ENCODE measurements around the gene LSAMP.

DNA sequence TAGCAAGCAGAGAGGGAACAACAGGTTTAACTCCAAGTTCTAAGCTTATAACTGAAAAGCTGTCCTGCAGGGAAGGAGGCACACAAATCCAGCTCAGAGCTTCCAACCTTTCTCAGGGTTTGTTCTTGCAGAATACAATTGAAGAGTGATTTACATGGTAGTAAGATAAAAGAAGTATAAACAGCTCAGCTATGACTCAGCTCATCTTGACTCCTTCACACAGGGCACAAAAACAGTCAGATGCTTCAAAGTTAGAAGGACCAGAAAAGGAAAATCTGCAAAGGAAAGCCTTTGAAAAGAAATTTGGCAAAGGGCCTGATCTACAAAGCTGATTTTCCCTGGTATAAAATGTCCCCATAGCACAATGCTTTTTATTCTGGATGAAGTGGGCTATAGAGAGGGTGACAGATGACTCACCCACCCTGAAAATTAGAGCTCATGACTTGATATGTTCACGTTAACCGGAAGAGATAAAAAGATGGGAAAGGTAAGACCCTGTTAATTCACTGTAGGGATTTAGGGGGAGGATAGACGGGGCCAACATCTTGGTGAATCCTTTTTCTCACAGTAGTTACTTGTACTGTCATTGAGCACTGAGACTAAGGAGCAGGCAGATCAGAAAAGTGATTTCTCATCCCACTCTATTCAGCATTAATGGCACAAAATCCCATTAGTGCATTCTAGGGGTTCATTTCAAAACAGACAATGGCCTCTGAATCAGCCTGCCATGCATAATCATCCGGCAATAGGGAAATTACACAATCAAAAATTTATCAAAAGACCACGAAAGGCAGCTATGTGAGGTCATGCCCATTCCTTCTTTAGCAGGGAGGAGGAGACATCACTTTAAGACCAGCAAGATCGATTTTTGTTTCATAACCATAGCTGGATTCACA is 678.5 kb downstream of the LSAMP start:
- no peak for TF ChIP-seq POLR2A (IDR thresholded peaks at IDR 0.05)
- TF ChIP-seq, protein P1, sequence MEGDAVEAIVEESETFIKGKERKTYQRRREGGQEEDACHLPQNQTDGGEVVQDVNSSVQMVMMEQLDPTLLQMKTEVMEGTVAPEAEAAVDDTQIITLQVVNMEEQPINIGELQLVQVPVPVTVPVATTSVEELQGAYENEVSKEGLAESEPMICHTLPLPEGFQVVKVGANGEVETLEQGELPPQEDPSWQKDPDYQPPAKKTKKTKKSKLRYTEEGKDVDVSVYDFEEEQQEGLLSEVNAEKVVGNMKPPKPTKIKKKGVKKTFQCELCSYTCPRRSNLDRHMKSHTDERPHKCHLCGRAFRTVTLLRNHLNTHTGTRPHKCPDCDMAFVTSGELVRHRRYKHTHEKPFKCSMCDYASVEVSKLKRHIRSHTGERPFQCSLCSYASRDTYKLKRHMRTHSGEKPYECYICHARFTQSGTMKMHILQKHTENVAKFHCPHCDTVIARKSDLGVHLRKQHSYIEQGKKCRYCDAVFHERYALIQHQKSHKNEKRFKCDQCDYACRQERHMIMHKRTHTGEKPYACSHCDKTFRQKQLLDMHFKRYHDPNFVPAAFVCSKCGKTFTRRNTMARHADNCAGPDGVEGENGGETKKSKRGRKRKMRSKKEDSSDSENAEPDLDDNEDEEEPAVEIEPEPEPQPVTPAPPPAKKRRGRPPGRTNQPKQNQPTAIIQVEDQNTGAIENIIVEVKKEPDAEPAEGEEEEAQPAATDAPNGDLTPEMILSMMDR (IDR thresholded peaks at IDR 0.05), result no peak
- no peak for TF ChIP-seq POLR2AphosphoS5 (IDR thresholded peaks at IDR 0.05)
- TF ChIP-seq EP300 (IDR thresholded peaks at IDR 0.05), result no peak

Data from sigmoid colon (tissue), 4 donors.